H9 (cell line): ENCODE data around the gene PBX1. TPM values are rescaled to one million over a fixed set of nuclear protein-coding genes. Genes with fewer than 3 reads are reported as not detected.

Experiments
- DNase-seq: peaks from one replicate; pipeline ENCODE4 v3.0.0-alpha.2; 2017
- H2AFZ ChIP-seq: one replicate; pipeline ENCODE4 v1.6.1; 2013; ENCODE audit warnings: mild to moderate bottlenecking, low read length, control low read depth, moderate library complexity
- H2AK5ac ChIP-seq: 2 replicates; pipeline ENCODE4 v1.6.1; 2013; ENCODE audit warnings: low read length, control low read depth, mixed read lengths; ENCODE audit not compliant: insufficient read length
- H2BK120ac ChIP-seq: one replicate; pipeline ENCODE4 v1.6.1; 2013; ENCODE audit warnings: low read depth, mild to moderate bottlenecking, low read length, control low read depth, inconsistent platforms; ENCODE audit not compliant: poor library complexity, severe bottlenecking
- H2BK12ac ChIP-seq: 2 replicates; pipeline ENCODE4 v1.6.1; 2013; ENCODE audit warnings: low read length, control low read depth, mixed read lengths, low read depth; ENCODE audit not compliant: insufficient read length
- H2BK15ac ChIP-seq: 2 replicates; pipeline ENCODE4 v1.6.1; 2013; ENCODE audit warnings: low read depth, low read length, control low read depth
- H2BK20ac ChIP-seq: one replicate; pipeline ENCODE4 v1.6.1; 2013; ENCODE audit warnings: low read depth, mild to moderate bottlenecking, low read length, control low read depth, inconsistent platforms; ENCODE audit not compliant: poor library complexity, severe bottlenecking
- H2BK5ac ChIP-seq: 2 replicates; pipeline ENCODE4 v1.6.1; 2013; ENCODE audit warnings: low read length, control low read depth, mixed read lengths; ENCODE audit not compliant: insufficient read length
- H3K14ac ChIP-seq: 2 replicates; pipeline ENCODE4 v1.6.1; 2013; ENCODE audit warnings: low read length, control low read depth; ENCODE audit not compliant: insufficient read depth
- H3K18ac ChIP-seq: 2 replicates; pipeline ENCODE4 v1.6.1; 2013; ENCODE audit warnings: low read depth, mild to moderate bottlenecking, mixed read lengths, low read length, control low read depth; ENCODE audit not compliant: insufficient read length
- H3K23ac ChIP-seq: 2 replicates; pipeline ENCODE4 v1.6.1; 2013; ENCODE audit warnings: low read length, control low read depth, mixed read lengths, low read depth; ENCODE audit not compliant: insufficient read length
- H3K23me2 ChIP-seq: 2 replicates; pipeline ENCODE4 v1.6.1; 2013; ENCODE audit warnings: low read depth, mild to moderate bottlenecking, mixed read lengths, low read length, control low read depth; ENCODE audit not compliant: insufficient read length, poor library complexity, severe bottlenecking
- H3K27ac ChIP-seq: 2 replicates; pipeline ENCODE4 v1.5.1; 2013; ENCODE audit warnings: low read length, control low read depth, mixed read lengths, low read depth; ENCODE audit not compliant: insufficient read length
- H3K27me3 ChIP-seq: 2 replicates; pipeline ENCODE4 v1.6.1; 2013; ENCODE audit warnings: low read length, control low read depth, inconsistent platforms; ENCODE audit not compliant: insufficient read depth
- H3K4ac ChIP-seq: 2 replicates; pipeline ENCODE4 v1.6.1; 2013; ENCODE audit warnings: low read depth, mild to moderate bottlenecking, control low read depth, inconsistent platforms, low read length, moderate library complexity
- H3K4me1 ChIP-seq: 2 replicates; pipeline ENCODE4 v1.6.1; 2013; ENCODE audit warnings: low read length, control low read depth, inconsistent platforms; ENCODE audit not compliant: insufficient read depth
- H3K4me2 ChIP-seq: 2 replicates; pipeline ENCODE4 v1.6.1; 2013; ENCODE audit warnings: low read length, control low read depth, mixed read lengths; ENCODE audit not compliant: insufficient read length, insufficient read depth
- H3K56ac ChIP-seq: 2 replicates; pipeline ENCODE4 v1.6.1; 2013; ENCODE audit warnings: low read depth, mild to moderate bottlenecking, mixed read lengths, low read length, control low read depth; ENCODE audit not compliant: insufficient read length
- H3K79me1 ChIP-seq: 2 replicates; pipeline ENCODE4 v1.6.1; 2013; ENCODE audit warnings: low read depth, mild to moderate bottlenecking, moderate library complexity, low read length, control low read depth, inconsistent platforms; ENCODE audit not compliant: insufficient read depth, poor library complexity, severe bottlenecking
- H3K79me2 ChIP-seq: 2 replicates; pipeline ENCODE4 v1.6.1; 2013; ENCODE audit warnings: low read length, control low read depth, inconsistent platforms; ENCODE audit not compliant: insufficient read depth
- H3K9ac ChIP-seq: 2 replicates; pipeline ENCODE4 v1.6.1; 2013; ENCODE audit warnings: low read length, control low read depth, mixed read lengths; ENCODE audit not compliant: insufficient read length; ENCODE audit errors: extremely low read depth
- H3K9me3 ChIP-seq: one replicate; pipeline ENCODE4 v1.6.1; 2013; ENCODE audit warnings: low read depth, low read length, inconsistent platforms; ENCODE audit not compliant: control insufficient read depth
- H3T11ph ChIP-seq: one replicate; pipeline ENCODE4 v1.6.1; 2013; ENCODE audit warnings: mild to moderate bottlenecking, low read length, control low read depth, inconsistent platforms
- H4K20me1 ChIP-seq: one replicate; pipeline ENCODE4 v1.6.1; 2013; ENCODE audit not compliant: control insufficient read depth, insufficient read length, insufficient read depth
- H4K5ac ChIP-seq: 2 replicates; pipeline ENCODE4 v1.6.1; 2013; ENCODE audit warnings: low read depth, mild to moderate bottlenecking, mixed read lengths, low read length, control low read depth; ENCODE audit not compliant: insufficient read length
- H4K8ac ChIP-seq: replicated peaks from 2 replicates; pipeline ENCODE4 v1.6.1; 2013; ENCODE audit warnings: low read length, control low read depth, mixed read lengths, low read depth; ENCODE audit not compliant: insufficient read length
- H4K91ac ChIP-seq: 2 replicates; pipeline ENCODE4 v1.6.1; 2013; ENCODE audit warnings: low read depth, mild to moderate bottlenecking, moderate library complexity, mixed read lengths, low read length, control low read depth; ENCODE audit not compliant: insufficient read length
- H3K27ac Mint-ChIP-seq, 3 experiments: 2 replicates in 2 of 3; 3 replicates in 1 of 3; pipeline ENCODE4 v1.8.0; 2020 to 2021; ENCODE audit warnings: mixed read lengths in 3 of 3, mild to moderate bottlenecking in 1 of 3, moderate library complexity in 1 of 3
- H3K27me3 Mint-ChIP-seq: 2 replicates; pipeline ENCODE4 v1.8.0; 2021; ENCODE audit warnings: low read depth, mild to moderate bottlenecking, moderate library complexity, mixed read lengths
- H3K36me3 Mint-ChIP-seq, 3 experiments: 2 replicates in 2 of 3; 3 replicates in 1 of 3; pipeline ENCODE4 v1.8.0; 2020 to 2021; ENCODE audit warnings: low read depth in 3 of 3, mixed read lengths in 3 of 3; ENCODE audit not compliant: insufficient read depth in 1 of 3
- H3K4me1 Mint-ChIP-seq, 2 experiments: 2 replicates each; pipeline ENCODE4 v1.8.0; 2020; ENCODE audit warnings: mixed read lengths in 2 of 2
- H3K4me3 Mint-ChIP-seq, 2 experiments: 2 replicates in 1 of 2; 3 replicates in 1 of 2; pipeline ENCODE4 v1.8.0; 2020 to 2021; ENCODE audit warnings: mild to moderate bottlenecking in 2 of 2, mixed read lengths in 2 of 2, moderate library complexity in 1 of 2
- H3K9me3 Mint-ChIP-seq, 2 experiments: 2 replicates in 1 of 2; 3 replicates in 1 of 2; pipeline ENCODE4 v1.8.0; 2020; ENCODE audit warnings: mild to moderate bottlenecking in 2 of 2, mixed read lengths in 2 of 2, moderate library complexity in 1 of 2
- CTCF ChIP-seq: fragments of 200-600 bp; sonication (generic); conservative IDR thresholded peaks from 3 replicates; pipeline ENCODE4 v1.8.0; 2021; ENCODE audit warnings: antibody characterized with exemption, mild to moderate bottlenecking
- WGBS: extraction: QIAGEN DNeasy Blood & Tissue Kit; methylation state at CpG from one replicate; pipeline ENCODE4 v1.1.7; 2013; ENCODE audit warnings: missing lambda C conversion rate, low lambda C conversion rate, mixed read lengths; ENCODE audit not compliant: insufficient read length; ENCODE audit errors: extremely low coverage; 5-methylcytosine and 5-hydroxymethylcytosine counted together
- total RNA-seq: library from RNA; stranded (reverse); gene quantifications from 2 replicates; pipeline ENCODE4 v1.2.1, GENCODE V29; 2021

PBX1 gene
- total RNA-seq, 1 experiment from 2014 or later: 142 TPM

- H3K56ac ChIP-seq: no peak overlapping the region
- no peak for DNase-seq
- H3K4me1 Mint-ChIP-seq: peaks cover 53 to 68% of the 10 kb centered on the region in 2 experiments
- no peaks in the 10 kb centered on the region for H3K27me3 Mint-ChIP-seq
- peaks cover 6% of the 10 kb centered on the region for H3K79me1 ChIP-seq
- no peaks in the 10 kb centered on the region; the same call in 1 of the 2 replicates for H3K79me2 ChIP-seq
- H4K91ac ChIP-seq: no peak overlapping the region
- peak overlapping the region; percentile 19 for H3K27ac ChIP-seq
- no peaks in the 10 kb centered on the region for H3K9me3 ChIP-seq
- no peak overlapping the region for H3T11ph ChIP-seq
- no peak overlapping the region for H2BK20ac ChIP-seq
- peaks cover 0 to 3% (median 0%) of the 10 kb centered on the region in 3 experiments; a peak in 3 of 7 replicates for H3K36me3 Mint-ChIP-seq
- no peak overlapping the region for H3K23ac ChIP-seq
- no peak overlapping the region for H2BK120ac ChIP-seq
- H3K4ac ChIP-seq: no peak overlapping the region
- H3K9ac ChIP-seq: no peak overlapping the region
- H4K5ac ChIP-seq: no peak overlapping the region
- no peak overlapping the region for H2BK15ac ChIP-seq
- H3K4me1 ChIP-seq: no peaks in the 10 kb centered on the region; the same call in 1 of the 2 replicates
- H3K4me3 Mint-ChIP-seq: no peak overlapping the region
- H3K14ac ChIP-seq: no peak overlapping the region
- peak overlapping the region in 2 of 3 experiments; percentile 32 to 50; a peak in 4 of 7 replicates for H3K27ac Mint-ChIP-seq
- H4K20me1 ChIP-seq: no peaks in the 10 kb centered on the region
- no peaks in the 10 kb centered on the region for H3K23me2 ChIP-seq
- TF ChIP-seq CTCF: no peak
- H2BK12ac ChIP-seq: no peak overlapping the region
- peak overlapping the region; percentile 12 for H2BK5ac ChIP-seq
- no peak overlapping the region for H3K18ac ChIP-seq
- H3K27me3 ChIP-seq: no peaks in the 10 kb centered on the region
- no peaks in the 10 kb centered on the region for H3K9me3 Mint-ChIP-seq
- WGBS: no CpG with 5 or more reads among the region's 4 CpGs
- H3K4me2 ChIP-seq: no peak overlapping the region
- no peak overlapping the region for H2AK5ac ChIP-seq
- no peak overlapping the region for H4K8ac ChIP-seq
- H2AFZ ChIP-seq: no peak overlapping the region
These were observed 213.7 kb downstream of the PBX1 start for GRCh38 chr1:164772635-164773034.
